KMS-11 (cell line): ENCODE results near the gene TMEM143.

Source experiments
- H2AFZ ChIP-seq: fragments of 200-600 bp; sonication (generic); 2 replicates; pipeline ENCODE4 v1.6.1; 2016; ENCODE audit warnings: antibody characterized with exemption, mixed run types, low read depth
- H3K27ac ChIP-seq: fragments of 200-600 bp; sonication (generic); 2 replicates; pipeline ENCODE4 v1.6.1; 2016; ENCODE audit warnings: mild to moderate bottlenecking, mixed run types
- H3K27me3 ChIP-seq: fragments of 200-600 bp; sonication (generic); 2 replicates; pipeline ENCODE4 v1.6.1; 2017; ENCODE audit warnings: mild to moderate bottlenecking, low read depth, mixed run types, moderate library complexity; ENCODE audit not compliant: insufficient read depth
- H3K36me3 ChIP-seq: fragments of 200-600 bp; sonication (generic); 2 replicates; pipeline ENCODE4 v1.6.1; 2017; ENCODE audit warnings: mild to moderate bottlenecking, mixed run types; ENCODE audit not compliant: insufficient read depth
- H3K4me1 ChIP-seq: fragments of 200-600 bp; sonication (generic); 2 replicates; pipeline ENCODE4 v1.6.1; 2016; ENCODE audit warnings: mild to moderate bottlenecking, low read depth, mixed run types; ENCODE audit not compliant: poor library complexity, severe bottlenecking
- H3K4me2 ChIP-seq: fragments of 200-600 bp; sonication (generic); 2 replicates; pipeline ENCODE4 v1.7.0; 2016; ENCODE audit warnings: mild to moderate bottlenecking, mixed run types
- H3K4me3 ChIP-seq: fragments of 200-600 bp; sonication (generic); IDR thresholded peaks from 2 replicates; pipeline ENCODE4 v1.6.1; 2017; ENCODE audit warnings: low read depth, low read length, mixed read lengths; ENCODE audit not compliant: insufficient read depth
- H3K79me2 ChIP-seq: fragments of 200-600 bp; sonication (generic); 2 replicates; pipeline ENCODE4 v1.6.1; 2016; ENCODE audit warnings: low read depth, mixed run types; ENCODE audit not compliant: insufficient read depth
- H3K9ac ChIP-seq: fragments of 200-600 bp; sonication (generic); 2 replicates; pipeline ENCODE4 v1.6.1; 2016; ENCODE audit warnings: mild to moderate bottlenecking, mixed run types
- H4K20me1 ChIP-seq: fragments of 200-600 bp; sonication (generic); 2 replicates; pipeline ENCODE4 v1.6.1; 2016; ENCODE audit warnings: mild to moderate bottlenecking, mixed run types; ENCODE audit not compliant: insufficient read depth
- CTCF ChIP-seq: fragments of 200-600 bp; sonication (generic); conservative IDR thresholded peaks from 2 replicates; pipeline ENCODE4 v1.6.1; 2017; ENCODE audit warnings: low read depth, mild to moderate bottlenecking, antibody characterized with exemption, low read length, moderate library complexity, mixed read lengths

TMEM143 gene

GRCh38 chr19:48382286-48382685 lies 18.5 kb upstream of the TMEM143 start:
- TF ChIP-seq CTCF = no peak
- H2AFZ ChIP-seq = no peak overlapping the region
- H3K4me1 ChIP-seq = peaks cover 100% of the 10 kb centered on the region
- H3K9ac ChIP-seq = no peak overlapping the region
- H3K4me3 ChIP-seq = no peak overlapping the region
- peaks cover 8% of the 10 kb centered on the region; the same call in 1 of the 2 replicates for H3K36me3 ChIP-seq
- H3K4me2 ChIP-seq = no peak overlapping the region; the same call in 1 of the 2 replicates
- H4K20me1 ChIP-seq = no peaks in the 10 kb centered on the region
- H3K27me3 ChIP-seq = no peaks in the 10 kb centered on the region
- peaks cover 3% of the 10 kb centered on the region; the same call in 1 of the 2 replicates for H3K79me2 ChIP-seq
- H3K27ac ChIP-seq = peak overlapping the region; percentile 19; the same call in 1 of the 2 replicates

- Histone ChIP-seq H3K9ac (no peak overlapping the region), H3K4me2 (peak overlapping the region; percentile 17; the same call in 1 of the 2 replicates), H3K79me2 (no peaks in the 10 kb centered on the region), H2AFZ (no peak overlapping the region), H4K20me1 (no peaks in the 10 kb centered on the region), H3K4me3 (no peak overlapping the region), H3K27me3 (no peaks in the 10 kb centered on the region), H3K27ac (peak overlapping the region; percentile 90; the same call in 1 of the 2 replicates), H3K4me1 (peaks cover 100% of the 10 kb centered on the region), H3K36me3 (0 out of 2 replicates have a peak, but pooled peaks cover 8% of the 10 kb centered on the region)
- TF ChIP-seq CTCF = no peak
These were observed 17.6 kb upstream of the TMEM143 start for GRCh38 chr19:48381178-48381950.

GRCh38 chr19:48379058-48379457 lies 15.3 kb upstream of the TMEM143 start:
- Histone ChIP-seq H3K27ac (peak overlapping the region; percentile 90), H3K27me3 (no peaks in the 10 kb centered on the region), H3K36me3 (0 out of 2 replicates have a peak, but pooled peaks cover 6% of the 10 kb centered on the region), H3K9ac (peak overlapping the region; percentile 4; the same call in 1 of the 2 replicates), H4K20me1 (no peaks in the 10 kb centered on the region), H3K4me1 (peaks cover 95% of the 10 kb centered on the region), H3K4me3 (no peak overlapping the region), H2AFZ (no peak overlapping the region), H3K4me2 (peak overlapping the region; percentile 53), H3K79me2 (no peaks in the 10 kb centered on the region)
- no peak for TF ChIP-seq CTCF

GRCh38 chr19:48378194-48378570 lies 14.4 kb upstream of the TMEM143 start:
- peak overlapping the region; percentile 79; the same call in 1 of the 2 replicates for H3K4me2 ChIP-seq
- no peaks in the 10 kb centered on the region for H3K27me3 ChIP-seq
- H3K9ac ChIP-seq = peak overlapping the region; percentile 4; the same call in 1 of the 2 replicates
- H3K4me1 ChIP-seq = peaks cover 95% of the 10 kb centered on the region
- no peak overlapping the region for H2AFZ ChIP-seq
- no peaks in the 10 kb centered on the region for H3K36me3 ChIP-seq
- no peak for TF ChIP-seq CTCF
- H3K79me2 ChIP-seq = no peaks in the 10 kb centered on the region
- no peak overlapping the region for H3K4me3 ChIP-seq
- peak overlapping the region; percentile 90 for H3K27ac ChIP-seq
- no peaks in the 10 kb centered on the region for H4K20me1 ChIP-seq
